Esophagus muscularis mucosa (tissue), 3 donors: ENCODE measurements around the gene SLC16A4.

ENCODE experiments used
- CTCF ChIP-seq, 3 experiments: fragments of 200-600 bp in 2 of 3; fragments of 450-650 bp in 1 of 3; sonication (generic) in 2 of 3; IDR thresholded peaks; one replicate each; pipeline ENCODE4 v1.5.1; 2017 to 2019; ENCODE audit warnings: antibody characterized with exemption in 3 of 3, mild to moderate bottlenecking in 2 of 3, moderate library complexity in 1 of 3
- POLR2A ChIP-seq: fragments of 450-650 bp; IDR thresholded peaks from one replicate; pipeline ENCODE4 v1.6.1; 2017; ENCODE audit warnings: antibody characterized with exemption, moderate library complexity, mild to moderate bottlenecking, low read depth

GRCh38 chr1:110360431-110360830 is 30.4 kb downstream of the SLC16A4 start:
- no peak for TF ChIP-seq CTCF (IDR thresholded peaks at IDR 0.05)
- no peak for TF ChIP-seq POLR2A
